Measurements from ENCODE around the gene SNAP47. TPM values are rescaled to one million over a fixed set of nuclear protein-coding genes. Genes with fewer than 3 reads are reported as not detected.

SNAP47 gene
- total and polyA plus RNA-seq, 2 donors (not counting 3 experiments of a cell fraction or from before 2014, with no cell fraction given), result 24.0 to 32.7 TPM

DNA sequence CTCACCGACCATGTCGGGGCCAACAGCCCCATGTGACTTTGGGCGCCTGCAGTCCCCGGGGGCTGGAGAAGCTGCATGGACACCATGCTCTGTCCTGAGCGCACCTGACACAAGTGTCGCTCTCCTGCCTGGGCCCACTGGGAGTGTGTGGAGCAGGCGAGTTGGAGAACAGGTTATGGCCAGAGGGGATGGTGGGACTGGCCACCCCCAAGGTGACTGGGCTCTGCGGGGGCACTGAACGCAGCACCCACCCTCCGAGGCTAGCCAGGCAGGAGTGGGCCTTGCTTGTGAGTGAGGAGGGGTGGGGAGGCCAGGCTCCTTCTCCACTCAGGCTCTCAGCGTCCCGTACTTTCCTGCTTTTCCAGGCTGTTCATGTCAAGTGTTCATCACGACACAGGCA is 35.6 kb downstream of the SNAP47 start:
- H3K36me3 ChIP-seq (ENCODE audit: control insufficient read depth in 2 of 2, extremely low read depth in 1 of 2, insufficient read depth in 2 of 2, low read length in 2 of 2), result peaks cover 0 to 24% of the 10 kb centered on the region in 2 experiments
- CTCF ChIA-PET, result no interaction called here
- no TSS peak for BruUV-seq (replicated peaks)

More for the DNA sequence above, 35.6 kb downstream of the SNAP47 start:
- Histone ChIP-seq H3K79me2 (ENCODE audit: control insufficient read depth, insufficient read depth, low read length) (no peaks in the 10 kb centered on the region), H3K27ac (ENCODE audit: insufficient read depth, low read depth, low read length) (no peak overlapping the region), H3K4me3 (replicated peaks in 1 of 3; ENCODE audit: insufficient read depth in 1 of 3, low read depth in 1 of 3, low read length in 3 of 3) (no peak overlapping the region), H4K20me1 (replicated peaks; ENCODE audit: control insufficient read depth, extremely low read depth, insufficient read depth, low read length) (no peaks in the 10 kb centered on the region), H3K4me1 (ENCODE audit: control insufficient read depth, extremely low read depth, insufficient read depth, low read length) (peaks cover 1% of the 10 kb centered on the region), H3K9ac (replicated peaks; ENCODE audit: extremely low read depth, insufficient read depth, low read length) (no peak overlapping the region), H2AFZ (ENCODE audit: low read depth, low read length) (no peak overlapping the region), H3K9me1 (replicated peaks; ENCODE audit: control insufficient read depth, extremely low read depth, insufficient read depth, low read length) (no peaks in the 10 kb centered on the region), H3K4me2 (ENCODE audit: insufficient read depth, low read length) (no peak overlapping the region), H3K27me3 (ENCODE audit: control insufficient read depth in 2 of 2, insufficient read depth in 2 of 2, low read length in 2 of 2) (no peaks in the 10 kb centered on the region), H3K9me3 (replicated peaks; ENCODE audit: control insufficient read depth, insufficient read depth, low read length) (no peaks in the 10 kb centered on the region)
- DNase-seq (ENCODE audit: low read depth, low spot score) (no peak), FAIRE-seq (no peak)
- no peak for TF ChIP-seq GATA2 (IDR thresholded peaks at IDR 0.05; ENCODE audit: insufficient read depth, insufficient read length, low read depth, low read length)
- no peak for TF ChIP-seq POLR2AphosphoS5 (IDR thresholded peaks at IDR 0.05; ENCODE audit: insufficient read depth, low read depth, low read length)
- TF ChIP-seq JUN (IDR thresholded peaks at IDR 0.05; ENCODE audit: borderline replicate concordance, insufficient read depth, insufficient read length, low read depth), result no peak
- no peak for TF ChIP-seq FOS (IDR thresholded peaks at IDR 0.05; ENCODE audit: borderline replicate concordance, insufficient read depth, low read length)
- TF ChIP-seq, protein P1, sequence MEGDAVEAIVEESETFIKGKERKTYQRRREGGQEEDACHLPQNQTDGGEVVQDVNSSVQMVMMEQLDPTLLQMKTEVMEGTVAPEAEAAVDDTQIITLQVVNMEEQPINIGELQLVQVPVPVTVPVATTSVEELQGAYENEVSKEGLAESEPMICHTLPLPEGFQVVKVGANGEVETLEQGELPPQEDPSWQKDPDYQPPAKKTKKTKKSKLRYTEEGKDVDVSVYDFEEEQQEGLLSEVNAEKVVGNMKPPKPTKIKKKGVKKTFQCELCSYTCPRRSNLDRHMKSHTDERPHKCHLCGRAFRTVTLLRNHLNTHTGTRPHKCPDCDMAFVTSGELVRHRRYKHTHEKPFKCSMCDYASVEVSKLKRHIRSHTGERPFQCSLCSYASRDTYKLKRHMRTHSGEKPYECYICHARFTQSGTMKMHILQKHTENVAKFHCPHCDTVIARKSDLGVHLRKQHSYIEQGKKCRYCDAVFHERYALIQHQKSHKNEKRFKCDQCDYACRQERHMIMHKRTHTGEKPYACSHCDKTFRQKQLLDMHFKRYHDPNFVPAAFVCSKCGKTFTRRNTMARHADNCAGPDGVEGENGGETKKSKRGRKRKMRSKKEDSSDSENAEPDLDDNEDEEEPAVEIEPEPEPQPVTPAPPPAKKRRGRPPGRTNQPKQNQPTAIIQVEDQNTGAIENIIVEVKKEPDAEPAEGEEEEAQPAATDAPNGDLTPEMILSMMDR (IDR thresholded peaks at IDR 0.05; ENCODE audit: extremely low read depth in 1 of 2, insufficient read depth in 1 of 2, low read depth in 1 of 2, low read length in 2 of 2), result no peak
- TF ChIP-seq, protein P2, sequence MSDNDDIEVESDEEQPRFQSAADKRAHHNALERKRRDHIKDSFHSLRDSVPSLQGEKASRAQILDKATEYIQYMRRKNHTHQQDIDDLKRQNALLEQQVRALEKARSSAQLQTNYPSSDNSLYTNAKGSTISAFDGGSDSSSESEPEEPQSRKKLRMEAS (IDR thresholded peaks at IDR 0.05; ENCODE audit: insufficient read depth, insufficient read length), result no peak
- no peak for TF ChIP-seq EZH2 (IDR thresholded peaks at IDR 0.05; ENCODE audit: borderline replicate concordance, low read depth, low read length, severe bottlenecking)
- TF ChIP-seq MYC (IDR thresholded peaks at IDR 0.05; ENCODE audit: low read depth, low read length), result no peak
- TF ChIP-seq POLR2A (IDR thresholded peaks at IDR 0.05; ENCODE audit: low read depth, low read length), result no peak
- POLR2A ChIA-PET, result no interaction called here
- dilution Hi-C loops (cut with MboI; ENCODE audit: extremely low pct_ligation_motif_present, low sequenced_read_pairs) (no loop called here), intact Hi-C loops (cut with micrococcal nuclease) (no loop called here)

Measured in endothelial cell of umbilical vein (primary cell).